H1 (cell line): ENCODE results near the gene VAV2. TPM values are rescaled to one million over a fixed set of nuclear protein-coding genes. Genes with fewer than 3 reads are reported as not detected.

Experiments
- CTCF ChIA-PET: fragments of 300-600 bp; sonication (Branson Sonifier 250); formaldehyde crosslinking; loops from one replicate; lab custom pipeline; 2021; ENCODE audit not compliant: partially characterized antibody; lab: Charles Lee
- POLR2A ChIA-PET: fragments of 300-600 bp; sonication (Branson Sonifier 250); formaldehyde crosslinking; loops from one replicate; lab custom pipeline; 2021; ENCODE audit warnings: inconsistent platforms; ENCODE audit not compliant: partially characterized antibody; lab: Charles Lee
- DNase-seq, 2 experiments: peaks; one replicate each; pipeline versions ENCODE4 v3.0.0 to v3.0.0-alpha.2; 2010 to 2022; ENCODE audit warnings: low spot score in 2 of 2, low read depth in 1 of 2, mixed read lengths in 1 of 2
- FAIRE-seq: peaks from 2 replicates; lab custom pipeline; 2011; peaks lifted over from hg19 to GRCh38; lab: Jason Lieb, UNC
- H2AFZ ChIP-seq: 2 replicates; pipeline ENCODE4 v1.8.1; 2012; ENCODE audit warnings: low read length, inconsistent platforms
- H2AK5ac ChIP-seq: 2 replicates; pipeline ENCODE4 v1.6.1; 2013; ENCODE audit warnings: low read depth, low read length
- H2BK120ac ChIP-seq: replicated peaks from 2 replicates; pipeline ENCODE3; 2013; ENCODE audit warnings: low read depth, low read length, inconsistent platforms
- H2BK12ac ChIP-seq: 2 replicates; pipeline ENCODE4 v1.6.1; 2013; ENCODE audit warnings: low read depth, low read length
- H2BK15ac ChIP-seq: 2 replicates; pipeline ENCODE4 v1.6.1; 2013; ENCODE audit warnings: low read length
- H2BK20ac ChIP-seq: 2 replicates; pipeline ENCODE4 v1.6.1; 2013; ENCODE audit warnings: low read length
- H2BK5ac ChIP-seq: 2 replicates; pipeline ENCODE4 v1.6.1; 2013; ENCODE audit warnings: low read depth, low read length
- H3K14ac ChIP-seq: 2 replicates; pipeline ENCODE4 v1.6.1; 2013; ENCODE audit warnings: inconsistent platforms; ENCODE audit not compliant: insufficient read length
- H3K18ac ChIP-seq: 2 replicates; pipeline ENCODE4 v1.6.1; 2013; ENCODE audit warnings: low read length; ENCODE audit errors: extremely low read depth
- H3K23ac ChIP-seq: 2 replicates; pipeline ENCODE4 v1.6.1; 2013; ENCODE audit warnings: inconsistent platforms; ENCODE audit not compliant: insufficient read length
- H3K23me2 ChIP-seq: 2 replicates; pipeline ENCODE4 v1.6.1; 2013; ENCODE audit warnings: low read depth, low read length
- H3K27ac ChIP-seq: 2 replicates; pipeline ENCODE4 v1.6.1; 2011; ENCODE audit warnings: low read depth, low read length, inconsistent platforms
- H3K27me3 ChIP-seq, 4 experiments: replicated peaks in 1 of 4; 1 replicate in 1 of 4; 2 replicates in 3 of 4; pipeline versions ENCODE4 v1.6.1 to v1.8.1; 2011 to 2013; ENCODE audit warnings: low read length in 3 of 4, mild to moderate bottlenecking in 3 of 4, inconsistent platforms in 2 of 4, mixed read lengths in 2 of 4, moderate library complexity in 1 of 4; ENCODE audit not compliant: control insufficient read depth in 3 of 4, insufficient read depth in 3 of 4; ENCODE audit errors: extremely low read depth in 1 of 4
- H3K36me3 ChIP-seq, 4 experiments: 2 replicates each; pipeline versions ENCODE4 v1.6.1 to v1.8.1; 2011 to 2013; ENCODE audit warnings: mild to moderate bottlenecking in 4 of 4, low read length in 3 of 4, moderate library complexity in 2 of 4, control low read depth in 1 of 4, inconsistent platforms in 1 of 4; ENCODE audit not compliant: insufficient read depth in 4 of 4, control insufficient read depth in 2 of 4
- H3K4ac ChIP-seq: replicated peaks from 2 replicates; pipeline ENCODE3; 2013; ENCODE audit warnings: low read length, low read depth, mixed read lengths, inconsistent platforms; ENCODE audit not compliant: insufficient read length
- H3K4me1 ChIP-seq, 4 experiments: replicated peaks in 1 of 4; 1 replicate in 1 of 4; 2 replicates in 3 of 4; pipeline versions ENCODE4 v1.6.1 to v1.8.1; 2011 to 2013; ENCODE audit warnings: low read length in 3 of 4, inconsistent platforms in 2 of 4, mixed read lengths in 1 of 4; ENCODE audit not compliant: insufficient read depth in 4 of 4, control insufficient read depth in 3 of 4
- H3K4me2 ChIP-seq, 2 experiments: 2 replicates each; pipeline versions ENCODE4 v1.6.1 to v1.8.1; 2011 to 2013; ENCODE audit warnings: low read depth in 2 of 2, low read length in 2 of 2, control low read depth in 1 of 2, inconsistent platforms in 1 of 2, mild to moderate bottlenecking in 1 of 2; ENCODE audit not compliant: insufficient read depth in 1 of 2
- H3K4me3 ChIP-seq, 4 experiments: fragments of 200-600, 300-600 bp in 1 of 4; sonication (generic), shearing (Covaris generic), sonication (Bioruptor Twin) in 1 of 4; 2 replicates each; pipeline versions ENCODE4 v1.5.1 to v1.8.1; 2011 to 2016; ENCODE audit warnings: low read length in 4 of 4, low read depth in 3 of 4, control low read depth in 2 of 4, inconsistent platforms in 2 of 4, mild to moderate bottlenecking in 2 of 4, mixed read lengths in 1 of 4, moderate library complexity in 1 of 4; ENCODE audit not compliant: insufficient read depth in 2 of 4; ENCODE audit errors: extremely low read depth in 1 of 4
- H3K56ac ChIP-seq: replicated peaks from 2 replicates; pipeline ENCODE3; 2013; ENCODE audit warnings: low read depth, mild to moderate bottlenecking, mixed read lengths, low read length, inconsistent platforms; ENCODE audit not compliant: insufficient read length
- H3K79me1 ChIP-seq: 2 replicates; pipeline ENCODE4 v1.6.1; 2013; ENCODE audit warnings: low read depth, low read length, control low read depth
- H3K79me2 ChIP-seq, 2 experiments: 2 replicates each; pipeline versions ENCODE4 v1.6.1 to v1.8.1; 2012 to 2013; ENCODE audit warnings: low read length in 2 of 2, mild to moderate bottlenecking in 2 of 2, inconsistent platforms in 1 of 2; ENCODE audit not compliant: insufficient read depth in 2 of 2, control insufficient read depth in 1 of 2
- H3K9ac ChIP-seq, 4 experiments: replicated peaks in 1 of 4; 1 replicate in 1 of 4; 2 replicates in 3 of 4; pipeline versions ENCODE4 v1.6.1 to v1.8.1; 2011 to 2013; ENCODE audit warnings: low read depth in 3 of 4, low read length in 3 of 4, control low read depth in 2 of 4, mild to moderate bottlenecking in 2 of 4, moderate library complexity in 2 of 4, inconsistent platforms in 1 of 4; ENCODE audit errors: extremely low read depth in 1 of 4
- H3K9me3 ChIP-seq, 2 experiments: 2 replicates each; pipeline versions ENCODE4 v1.6.1 to v1.8.1; 2012 to 2013; ENCODE audit warnings: mild to moderate bottlenecking in 2 of 2, moderate library complexity in 2 of 2, control low read depth in 1 of 2, inconsistent platforms in 1 of 2, low read depth in 1 of 2, low read length in 1 of 2, mixed read lengths in 1 of 2; ENCODE audit not compliant: insufficient read depth in 2 of 2
- H4K20me1 ChIP-seq, 2 experiments: replicated peaks in 1 of 2; 2 replicates each; pipeline versions ENCODE3 to v1.8.1; 2011 to 2013; ENCODE audit warnings: inconsistent platforms in 2 of 2, low read length in 2 of 2, mild to moderate bottlenecking in 1 of 2; ENCODE audit not compliant: insufficient read depth in 2 of 2, control insufficient read depth in 1 of 2
- H4K5ac ChIP-seq: 2 replicates; pipeline ENCODE4 v1.6.1; 2013; ENCODE audit warnings: low read length, low read depth, mixed read lengths, inconsistent platforms; ENCODE audit not compliant: insufficient read length
- H4K8ac ChIP-seq: 2 replicates; pipeline ENCODE4 v1.8.0; 2013; ENCODE audit warnings: mild to moderate bottlenecking, moderate library complexity, low read length, inconsistent platforms; ENCODE audit not compliant: insufficient read depth; ENCODE audit errors: extremely low read depth
- H4K91ac ChIP-seq: replicated peaks from 2 replicates; pipeline ENCODE3; 2013; ENCODE audit warnings: low read length, mixed read lengths, inconsistent platforms; ENCODE audit not compliant: insufficient read length
- BACH1 ChIP-seq: IDR thresholded peaks from 2 replicates; pipeline ENCODE4 v1.6.1; 2012; ENCODE audit warnings: low read length, improper control_type of control experiment
- CREB1 ChIP-seq: IDR thresholded peaks from 2 replicates; pipeline ENCODE4 v1.6.1; 2012; ENCODE audit warnings: inconsistent platforms
- E2F6 ChIP-seq: IDR thresholded peaks from 2 replicates; pipeline ENCODE4 v1.6.1; 2012; ENCODE audit warnings: inconsistent platforms
- EGR1 ChIP-seq: IDR thresholded peaks from 2 replicates; pipeline ENCODE4 v1.6.1; 2011; ENCODE audit warnings: low read depth, low read length, borderline replicate concordance
- EZH2 ChIP-seq: fragments of 200-600 bp; sonication (generic); IDR thresholded peaks from 2 replicates; pipeline ENCODE4 v1.7.1; 2012; ENCODE audit warnings: low read depth, mild to moderate bottlenecking, moderate library complexity, low read length, inconsistent platforms; ENCODE audit not compliant: severe bottlenecking
- GABPA ChIP-seq: IDR thresholded peaks from 2 replicates; pipeline ENCODE4 v1.6.1; 2011; ENCODE audit warnings: mild to moderate bottlenecking, low read length, moderate library complexity, borderline replicate concordance; ENCODE audit not compliant: insufficient read depth
- JUND ChIP-seq: IDR thresholded peaks from 2 replicates; pipeline ENCODE4 v1.6.1; 2011; ENCODE audit warnings: mild to moderate bottlenecking, improper control_type of control experiment, low read length
- KDM5A ChIP-seq: fragments of 200-600 bp; IDR thresholded peaks from 2 replicates; pipeline ENCODE4 v1.7.1; 2012; ENCODE audit warnings: mild to moderate bottlenecking, low read length, inconsistent platforms, mixed read lengths
- MAFK ChIP-seq: IDR thresholded peaks from 2 replicates; pipeline ENCODE4 v1.6.1; 2012; ENCODE audit warnings: low read depth, mild to moderate bottlenecking, improper control_type of control experiment, low read length
- MAX ChIP-seq: IDR thresholded peaks from 2 replicates; pipeline ENCODE4 v1.6.1; 2012; ENCODE audit warnings: inconsistent platforms
- SP2 ChIP-seq: IDR thresholded peaks from 2 replicates; pipeline ENCODE4 v1.6.1; 2012; ENCODE audit warnings: mild to moderate bottlenecking, low read length, inconsistent platforms
- ZNF274 ChIP-seq: IDR thresholded peaks from 2 replicates; pipeline ENCODE4 v1.7.0; 2012; ENCODE audit warnings: low read length, borderline replicate concordance; ENCODE audit errors: extremely low read depth
- WGBS, 2 experiments: shearing (Covaris generic) in 1 of 2; methylation state at CpG; one replicate each; pipeline versions ENCODE4 v1.1.6 to v1.1.7; 2013 to 2015; ENCODE audit warnings: low lambda C conversion rate in 2 of 2, mixed read lengths in 2 of 2, inconsistent platforms in 1 of 2, low coverage in 1 of 2, missing lambda C conversion rate in 1 of 2; ENCODE audit not compliant: insufficient replicate concordance in 2 of 2, insufficient coverage in 1 of 2, insufficient read length in 1 of 2; ENCODE audit errors: extremely low coverage in 1 of 2, missing lambda C conversion rate in 1 of 2; 5-methylcytosine and 5-hydroxymethylcytosine counted together
- polyA plus RNA-seq, 7 experiments: library from polyadenylated mRNA; depleted of rRNA in 3 of 7; stranded (reverse) in 5 of 7; unstranded in 2 of 7; fragments of >200 nt in 5 of 7; fragments of 200-250 nt in 2 of 7; gene quantifications; 1 replicate in 5 of 7; 2 replicates in 1 of 7; 4 replicates in 1 of 7; pipeline versions ENCODE4 v1.2.1 to v1.2.3, GENCODE V29; 2011 to 2013; ENCODE audit warnings: missing spikeins in 2 of 7, mixed read lengths in 2 of 7
- total RNA-seq: library from RNA; stranded (reverse); fragmentation: NEBNext Ultra II Directional; extraction: Animal tissue kit (Norgen Biotek cat#: 25700); gene quantifications from 2 replicates; pipeline ENCODE4 v1.2.1, GENCODE V29; 2021

VAV2 gene
- total and polyA plus RNA-seq, 2 of the 8 experiments (the other 6 are each of a cell fraction or from before 2014, with no cell fraction given): 13.6 to 37.6 TPM

GRCh38 chr9:133775951-133776905, 215.9 kb downstream of the VAV2 start:
- Histone ChIP-seq H2AFZ (no peak overlapping the region), H3K4me2 (no peak overlapping the region), H2BK20ac (no peak overlapping the region), H4K20me1 (peaks cover 2 to 7% of the 10 kb centered on the region in 2 experiments), H3K9ac (no peak overlapping the region), H3K27ac (no peak overlapping the region), H3K79me2 (no peaks in the 10 kb centered on the region), H3K4ac (no peak overlapping the region), H2BK120ac (no peak overlapping the region), H3K79me1 (no peaks in the 10 kb centered on the region), H2AK5ac (no peak overlapping the region), H3K27me3 (no peaks in the 10 kb centered on the region), H3K9me3 (no peaks in the 10 kb centered on the region), H3K23me2 (no peaks in the 10 kb centered on the region), H3K4me3 (no peak overlapping the region), H4K8ac (no peak overlapping the region), H3K18ac (no peak overlapping the region), H3K36me3 (peaks cover 3 to 20% (median 12%) of the 10 kb centered on the region in 4 experiments; a peak in 6 of 8 replicates), H3K23ac (no peak overlapping the region), H2BK5ac (no peak overlapping the region), H3K14ac (no peak overlapping the region), H2BK12ac (no peak overlapping the region), H4K91ac (no peak overlapping the region), H2BK15ac (no peak overlapping the region), H3K4me1 (no peaks in the 10 kb centered on the region), H4K5ac (no peak overlapping the region), H3K56ac (no peak overlapping the region)
- POLR2A ChIA-PET: no interaction called here
- FAIRE-seq (no peak), DNase-seq (no peak)
- CTCF ChIA-PET: interaction anchor here (1.2 to 6.5 kb wide), 5 partner anchors 9 to 219 kb away, joined by 3 to 30 read pairs (median 6); no protein-coding TSS in a partner anchor
- 92% methylated on average over 24 of the region's 27 CpGs; no CpG with 5 or more reads in 1 of the 2 experiments for WGBS, 2 experiments
- no peak for TF ChIP-seq KDM5A
- no peak for TF ChIP-seq MAX
- no peak for TF ChIP-seq JUND
- TF ChIP-seq BACH1: no peak
- TF ChIP-seq CREB1: no peak
- TF ChIP-seq E2F6: no peak
- no peak for TF ChIP-seq MAFK
- TF ChIP-seq GABPA: no peak
- TF ChIP-seq EGR1: no peak
- TF ChIP-seq SP2: no peak
- no peak for TF ChIP-seq EZH2
- TF ChIP-seq ZNF274: no peak
